H9 (cell line): ENCODE measurements around the gene TMEM120A. TPM values are rescaled to one million over a fixed set of nuclear protein-coding genes. Genes with fewer than 3 reads are reported as not detected.

Experiments
- DNase-seq: peaks from one replicate; pipeline ENCODE4 v3.0.0-alpha.2; 2017
- H2AFZ ChIP-seq: one replicate; pipeline ENCODE4 v1.6.1; 2013; ENCODE audit warnings: mild to moderate bottlenecking, low read length, control low read depth, moderate library complexity
- H2AK5ac ChIP-seq: 2 replicates; pipeline ENCODE4 v1.6.1; 2013; ENCODE audit warnings: low read length, control low read depth, mixed read lengths; ENCODE audit not compliant: insufficient read length
- H2BK120ac ChIP-seq: one replicate; pipeline ENCODE4 v1.6.1; 2013; ENCODE audit warnings: low read depth, mild to moderate bottlenecking, low read length, control low read depth, inconsistent platforms; ENCODE audit not compliant: poor library complexity, severe bottlenecking
- H2BK12ac ChIP-seq: 2 replicates; pipeline ENCODE4 v1.6.1; 2013; ENCODE audit warnings: low read length, control low read depth, mixed read lengths, low read depth; ENCODE audit not compliant: insufficient read length
- H2BK15ac ChIP-seq: 2 replicates; pipeline ENCODE4 v1.6.1; 2013; ENCODE audit warnings: low read depth, low read length, control low read depth
- H2BK20ac ChIP-seq: one replicate; pipeline ENCODE4 v1.6.1; 2013; ENCODE audit warnings: low read depth, mild to moderate bottlenecking, low read length, control low read depth, inconsistent platforms; ENCODE audit not compliant: poor library complexity, severe bottlenecking
- H2BK5ac ChIP-seq: 2 replicates; pipeline ENCODE4 v1.6.1; 2013; ENCODE audit warnings: low read length, control low read depth, mixed read lengths; ENCODE audit not compliant: insufficient read length
- H3K14ac ChIP-seq: 2 replicates; pipeline ENCODE4 v1.6.1; 2013; ENCODE audit warnings: low read length, control low read depth; ENCODE audit not compliant: insufficient read depth
- H3K18ac ChIP-seq: 2 replicates; pipeline ENCODE4 v1.6.1; 2013; ENCODE audit warnings: low read depth, mild to moderate bottlenecking, mixed read lengths, low read length, control low read depth; ENCODE audit not compliant: insufficient read length
- H3K23ac ChIP-seq: 2 replicates; pipeline ENCODE4 v1.6.1; 2013; ENCODE audit warnings: low read length, control low read depth, mixed read lengths, low read depth; ENCODE audit not compliant: insufficient read length
- H3K23me2 ChIP-seq: 2 replicates; pipeline ENCODE4 v1.6.1; 2013; ENCODE audit warnings: low read depth, mild to moderate bottlenecking, mixed read lengths, low read length, control low read depth; ENCODE audit not compliant: insufficient read length, poor library complexity, severe bottlenecking
- H3K27ac ChIP-seq: 2 replicates; pipeline ENCODE4 v1.5.1; 2013; ENCODE audit warnings: low read length, control low read depth, mixed read lengths, low read depth; ENCODE audit not compliant: insufficient read length
- H3K27me3 ChIP-seq: 2 replicates; pipeline ENCODE4 v1.6.1; 2013; ENCODE audit warnings: low read length, control low read depth, inconsistent platforms; ENCODE audit not compliant: insufficient read depth
- H3K4ac ChIP-seq: 2 replicates; pipeline ENCODE4 v1.6.1; 2013; ENCODE audit warnings: low read depth, mild to moderate bottlenecking, control low read depth, inconsistent platforms, low read length, moderate library complexity
- H3K4me1 ChIP-seq: 2 replicates; pipeline ENCODE4 v1.6.1; 2013; ENCODE audit warnings: low read length, control low read depth, inconsistent platforms; ENCODE audit not compliant: insufficient read depth
- H3K4me2 ChIP-seq: 2 replicates; pipeline ENCODE4 v1.6.1; 2013; ENCODE audit warnings: low read length, control low read depth, mixed read lengths; ENCODE audit not compliant: insufficient read length, insufficient read depth
- H3K56ac ChIP-seq: 2 replicates; pipeline ENCODE4 v1.6.1; 2013; ENCODE audit warnings: low read depth, mild to moderate bottlenecking, mixed read lengths, low read length, control low read depth; ENCODE audit not compliant: insufficient read length
- H3K79me1 ChIP-seq: 2 replicates; pipeline ENCODE4 v1.6.1; 2013; ENCODE audit warnings: low read depth, mild to moderate bottlenecking, moderate library complexity, low read length, control low read depth, inconsistent platforms; ENCODE audit not compliant: insufficient read depth, poor library complexity, severe bottlenecking
- H3K79me2 ChIP-seq: 2 replicates; pipeline ENCODE4 v1.6.1; 2013; ENCODE audit warnings: low read length, control low read depth, inconsistent platforms; ENCODE audit not compliant: insufficient read depth
- H3K9ac ChIP-seq: 2 replicates; pipeline ENCODE4 v1.6.1; 2013; ENCODE audit warnings: low read length, control low read depth, mixed read lengths; ENCODE audit not compliant: insufficient read length; ENCODE audit errors: extremely low read depth
- H3K9me3 ChIP-seq: one replicate; pipeline ENCODE4 v1.6.1; 2013; ENCODE audit warnings: low read depth, low read length, inconsistent platforms; ENCODE audit not compliant: control insufficient read depth
- H3T11ph ChIP-seq: one replicate; pipeline ENCODE4 v1.6.1; 2013; ENCODE audit warnings: mild to moderate bottlenecking, low read length, control low read depth, inconsistent platforms
- H4K20me1 ChIP-seq: one replicate; pipeline ENCODE4 v1.6.1; 2013; ENCODE audit not compliant: control insufficient read depth, insufficient read length, insufficient read depth
- H4K5ac ChIP-seq: 2 replicates; pipeline ENCODE4 v1.6.1; 2013; ENCODE audit warnings: low read depth, mild to moderate bottlenecking, mixed read lengths, low read length, control low read depth; ENCODE audit not compliant: insufficient read length
- H4K8ac ChIP-seq: replicated peaks from 2 replicates; pipeline ENCODE4 v1.6.1; 2013; ENCODE audit warnings: low read length, control low read depth, mixed read lengths, low read depth; ENCODE audit not compliant: insufficient read length
- H4K91ac ChIP-seq: 2 replicates; pipeline ENCODE4 v1.6.1; 2013; ENCODE audit warnings: low read depth, mild to moderate bottlenecking, moderate library complexity, mixed read lengths, low read length, control low read depth; ENCODE audit not compliant: insufficient read length
- H3K27ac Mint-ChIP-seq, 3 experiments: 2 replicates in 2 of 3; 3 replicates in 1 of 3; pipeline ENCODE4 v1.8.0; 2020 to 2021; ENCODE audit warnings: mixed read lengths in 3 of 3, mild to moderate bottlenecking in 1 of 3, moderate library complexity in 1 of 3
- H3K27me3 Mint-ChIP-seq: 2 replicates; pipeline ENCODE4 v1.8.0; 2021; ENCODE audit warnings: low read depth, mild to moderate bottlenecking, moderate library complexity, mixed read lengths
- H3K36me3 Mint-ChIP-seq, 3 experiments: 2 replicates in 2 of 3; 3 replicates in 1 of 3; pipeline ENCODE4 v1.8.0; 2020 to 2021; ENCODE audit warnings: low read depth in 3 of 3, mixed read lengths in 3 of 3; ENCODE audit not compliant: insufficient read depth in 1 of 3
- H3K4me1 Mint-ChIP-seq, 2 experiments: 2 replicates each; pipeline ENCODE4 v1.8.0; 2020; ENCODE audit warnings: mixed read lengths in 2 of 2
- H3K4me3 Mint-ChIP-seq, 2 experiments: 2 replicates in 1 of 2; 3 replicates in 1 of 2; pipeline ENCODE4 v1.8.0; 2020 to 2021; ENCODE audit warnings: mild to moderate bottlenecking in 2 of 2, mixed read lengths in 2 of 2, moderate library complexity in 1 of 2
- H3K9me3 Mint-ChIP-seq, 2 experiments: 2 replicates in 1 of 2; 3 replicates in 1 of 2; pipeline ENCODE4 v1.8.0; 2020; ENCODE audit warnings: mild to moderate bottlenecking in 2 of 2, mixed read lengths in 2 of 2, moderate library complexity in 1 of 2
- CTCF ChIP-seq: fragments of 200-600 bp; sonication (generic); conservative IDR thresholded peaks from 3 replicates; pipeline ENCODE4 v1.8.0; 2021; ENCODE audit warnings: antibody characterized with exemption, mild to moderate bottlenecking
- WGBS: extraction: QIAGEN DNeasy Blood & Tissue Kit; methylation state at CpG from one replicate; pipeline ENCODE4 v1.1.7; 2013; ENCODE audit warnings: missing lambda C conversion rate, low lambda C conversion rate, mixed read lengths; ENCODE audit not compliant: insufficient read length; ENCODE audit errors: extremely low coverage; 5-methylcytosine and 5-hydroxymethylcytosine counted together
- total RNA-seq: library from RNA; stranded (reverse); gene quantifications from 2 replicates; pipeline ENCODE4 v1.2.1, GENCODE V29; 2021

Gene TMEM120A
- total RNA-seq, 1 experiment from 2014 or later, result 30.0 TPM

- Mint-ChIP-seq H3K4me1 (peaks cover 6 to 14% of the 10 kb centered on the region in 2 experiments), H3K27ac (no peak overlapping the region), H3K36me3 (peaks cover 9 to 34% (median 24%) of the 10 kb centered on the region in 3 experiments), H3K4me3 (no peak overlapping the region), H3K27me3 (no peaks in the 10 kb centered on the region; the same call in 1 of the 2 replicates), H3K9me3 (no peaks in the 10 kb centered on the region)
- Histone ChIP-seq H2BK120ac (no peak overlapping the region), H3K23ac (no peak overlapping the region), H2BK12ac (no peak overlapping the region), H3K4ac (no peak overlapping the region), H3K27ac (no peak overlapping the region), H2BK20ac (no peak overlapping the region), H2AFZ (no peak overlapping the region), H3T11ph (no peak overlapping the region), H2BK5ac (no peak overlapping the region), H4K91ac (no peak overlapping the region), H3K79me2 (no peaks in the 10 kb centered on the region), H3K14ac (no peak overlapping the region), H4K8ac (no peak overlapping the region), H3K9ac (no peak overlapping the region), H2AK5ac (no peak overlapping the region), H3K9me3 (no peaks in the 10 kb centered on the region), H3K4me1 (no peaks in the 10 kb centered on the region), H2BK15ac (no peak overlapping the region), H4K5ac (no peak overlapping the region), H3K18ac (no peak overlapping the region), H3K56ac (no peak overlapping the region), H4K20me1 (no peaks in the 10 kb centered on the region), H3K79me1 (no peaks in the 10 kb centered on the region), H3K4me2 (no peak overlapping the region), H3K27me3 (no peaks in the 10 kb centered on the region), H3K23me2 (peaks cover 15% of the 10 kb centered on the region)
- TF ChIP-seq CTCF, result no peak
- DNase-seq, result no peak
- no CpG with 5 or more reads among the region's 1 CpG for WGBS
These were observed 3.6 kb upstream of the TMEM120A start for GRCh38 chr7:75998038-75998437.
